Erythroblast (primary cell): ENCODE measurements around the gene SMIM44.

ENCODE experiments used
- GATA1 ChIP-seq: IDR thresholded peaks from 2 replicates; pipeline ENCODE4 v1.6.1; 2011; ENCODE audit warnings: low read depth, mild to moderate bottlenecking, control low read depth, low read length, moderate library complexity
- POLR2A ChIP-seq: IDR thresholded peaks from 2 replicates; pipeline ENCODE4 v1.6.1; 2011; ENCODE audit warnings: mild to moderate bottlenecking, low read length

- no peak for TF ChIP-seq POLR2A
- no peak for TF ChIP-seq GATA1
These were observed 14.7 kb upstream of the SMIM44 start for GRCh38 chr19:3497757-3498520.
